ENCODE data around the gene HS1BP3.
A peak's percentile ranks its signal among the peaks of the same experiment; 100 is the strongest.

The HS1BP3 gene

DNA sequence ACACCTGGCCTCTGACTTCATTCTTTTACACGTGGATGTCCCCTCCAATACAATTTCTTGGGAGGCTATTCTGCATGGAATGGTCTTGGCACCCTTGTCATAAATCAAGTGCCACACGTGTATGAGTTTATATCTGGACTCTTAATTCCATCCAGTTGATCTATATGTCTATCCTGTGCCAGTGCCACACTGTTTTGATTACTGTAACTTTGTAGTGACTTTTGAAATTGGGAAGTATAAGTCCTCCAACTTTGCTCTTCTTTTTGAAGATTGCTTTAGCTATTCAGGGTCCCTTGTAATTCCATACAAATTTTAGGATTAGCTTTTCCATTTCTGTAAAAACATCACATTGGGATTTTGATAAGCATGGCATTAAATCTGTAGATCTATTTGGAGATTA lies 43.5 kb downstream of the HS1BP3 start:
- DNase-seq: no peak
- Mint-ChIP-seq H3K27ac (no peak overlapping the region), H3K27me3 (no peaks in the 10 kb centered on the region), H3K4me1 (ENCODE audit: low read depth) (no peaks in the 10 kb centered on the region), H3K4me3 (no peak overlapping the region), H3K9me3 (peaks cover 3% of the 10 kb centered on the region), H3K36me3 (ENCODE audit: low read depth) (peaks cover 4% of the 10 kb centered on the region)

DNA sequence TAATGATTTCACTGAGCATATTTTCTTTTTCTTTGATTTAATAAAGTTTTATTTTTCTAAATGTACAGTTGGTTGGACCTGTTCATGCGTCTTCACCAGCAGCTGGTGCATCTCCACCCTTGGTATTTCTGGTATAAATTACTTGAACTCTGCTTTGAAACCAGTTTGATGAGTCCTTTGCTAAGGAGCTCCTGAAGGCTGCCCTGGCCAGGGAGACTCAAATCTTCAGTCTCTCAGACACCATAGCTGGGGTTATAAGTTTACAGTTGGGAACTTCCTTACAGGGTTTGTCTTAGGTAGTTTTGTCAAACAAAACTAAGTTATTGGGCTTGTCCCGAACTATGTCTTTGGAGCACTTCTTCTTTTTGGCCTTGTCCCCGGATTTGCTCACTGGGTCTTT lies 44.7 kb downstream of the HS1BP3 start:
- Mint-ChIP-seq H3K27me3 (no peaks in the 10 kb centered on the region), H3K9me3 (peaks cover 3% of the 10 kb centered on the region), H3K4me3 (no peak overlapping the region), H3K36me3 (ENCODE audit: low read depth) (peaks cover 4% of the 10 kb centered on the region), H3K27ac (no peak overlapping the region), H3K4me1 (ENCODE audit: low read depth) (no peaks in the 10 kb centered on the region)
- no peak for DNase-seq

DNA sequence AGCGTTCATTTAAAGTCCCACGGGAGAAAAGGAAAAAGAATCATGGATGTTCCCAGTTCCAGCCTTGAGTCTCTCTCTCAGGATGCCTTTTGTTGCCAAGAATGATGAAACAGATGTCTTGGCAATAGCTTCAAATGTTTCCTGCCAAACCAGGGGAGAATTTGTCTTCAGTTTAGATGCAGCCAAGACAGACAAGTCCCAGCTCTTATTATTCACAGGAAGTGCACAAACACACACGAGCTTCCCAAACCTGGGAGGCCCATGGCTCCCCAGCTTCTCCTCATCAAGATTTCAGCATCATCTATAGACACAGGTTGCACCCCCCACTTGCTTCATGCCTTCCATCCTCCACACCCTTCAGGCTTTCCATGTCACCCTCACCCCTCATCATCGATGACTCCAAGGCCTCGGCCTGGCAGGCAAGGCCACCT lies 45.9 kb downstream of the HS1BP3 start:
- H3K36me3 Mint-ChIP-seq (ENCODE audit: low read depth): peaks cover 4% of the 10 kb centered on the region
- H3K4me3 Mint-ChIP-seq: no peak overlapping the region
- H3K4me1 Mint-ChIP-seq (ENCODE audit: low read depth): no peaks in the 10 kb centered on the region
- H3K27me3 Mint-ChIP-seq: no peaks in the 10 kb centered on the region
- no peak overlapping the region for H3K27ac Mint-ChIP-seq
- peaks cover 3% of the 10 kb centered on the region for H3K9me3 Mint-ChIP-seq
- no peak for DNase-seq

DNA sequence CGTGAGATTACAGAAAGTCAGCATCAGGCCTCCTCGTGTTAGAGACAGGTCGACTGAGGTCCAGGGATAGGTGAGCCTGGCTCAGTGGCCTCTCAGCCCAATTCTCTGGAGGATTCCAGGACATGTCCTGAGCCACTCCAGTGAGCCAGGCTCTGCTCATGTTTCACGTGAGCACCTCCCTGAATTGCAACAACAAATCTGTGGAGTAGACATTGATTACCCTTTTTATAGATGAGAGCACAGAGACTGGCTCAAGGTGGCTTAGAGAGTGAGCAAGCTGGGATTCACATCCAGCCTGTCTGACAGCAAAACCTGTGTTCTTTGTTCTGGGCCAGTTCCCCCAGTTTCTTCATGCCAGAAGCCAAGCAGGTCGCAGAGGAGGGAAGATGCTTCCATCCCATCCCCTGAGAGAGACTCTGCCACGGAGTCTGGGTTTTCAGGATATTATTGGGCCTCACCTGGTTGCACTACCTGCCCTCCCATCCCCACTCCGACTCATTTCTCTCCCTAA lies 46.4 kb downstream of the HS1BP3 start:
- H3K27me3 Mint-ChIP-seq: no peaks in the 10 kb centered on the region
- H3K9me3 Mint-ChIP-seq: peaks cover 3% of the 10 kb centered on the region
- no peak overlapping the region for H3K27ac Mint-ChIP-seq
- H3K36me3 Mint-ChIP-seq (ENCODE audit: low read depth): peaks cover 4% of the 10 kb centered on the region
- no peak overlapping the region for H3K4me3 Mint-ChIP-seq
- no peaks in the 10 kb centered on the region for H3K4me1 Mint-ChIP-seq (ENCODE audit: low read depth)
- no peak for DNase-seq

DNA sequence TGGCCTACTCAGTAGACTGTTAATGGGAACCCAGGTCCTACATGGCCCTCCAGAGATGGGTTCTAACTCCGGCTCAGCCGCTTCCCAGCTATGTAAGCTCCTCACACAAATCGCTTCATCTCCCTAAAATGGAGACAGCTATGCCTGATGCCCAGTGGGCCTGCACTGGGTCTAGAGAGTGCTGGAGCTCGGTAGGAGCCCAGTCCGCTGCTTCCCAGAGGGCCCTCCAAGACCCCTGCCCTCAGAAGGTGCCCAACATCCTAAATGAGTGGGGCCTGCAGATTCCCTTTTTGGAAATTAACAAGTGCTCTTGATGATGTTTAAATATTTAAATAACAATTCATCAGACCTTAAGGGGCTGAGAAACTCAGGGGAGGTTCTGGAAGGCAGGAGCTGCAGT lies 47.1 kb downstream of the HS1BP3 start:
- Mint-ChIP-seq H3K27ac (no peak overlapping the region), H3K4me1 (ENCODE audit: low read depth) (no peaks in the 10 kb centered on the region)
- DNase-seq: no peak

DNA sequence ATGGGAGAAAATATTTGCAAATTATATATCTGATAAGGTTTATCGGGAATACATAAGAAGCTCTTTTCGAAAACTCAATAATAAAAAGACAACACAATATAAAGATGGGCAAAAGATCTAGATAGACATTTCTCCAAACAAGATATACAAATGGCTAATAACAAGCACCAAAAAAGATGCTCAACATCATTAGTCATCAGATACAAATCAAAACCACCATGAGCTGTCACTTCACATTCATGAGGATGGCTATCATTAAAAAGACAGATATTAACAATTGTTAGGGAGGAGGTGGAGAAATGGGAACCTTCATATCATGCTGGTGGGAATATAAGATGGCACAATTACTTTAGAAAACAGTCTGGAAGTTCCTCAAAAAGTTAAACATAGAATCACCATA lies 48.1 kb downstream of the HS1BP3 start:
- no peak for DNase-seq
- no peaks in the 10 kb centered on the region for H3K27me3 Mint-ChIP-seq
- H3K4me1 Mint-ChIP-seq (ENCODE audit: low read depth): no peaks in the 10 kb centered on the region
- no peak overlapping the region for H3K4me3 Mint-ChIP-seq
- H3K27ac Mint-ChIP-seq: no peak overlapping the region
- H3K9me3 Mint-ChIP-seq: no peaks in the 10 kb centered on the region
- peaks cover 2% of the 10 kb centered on the region for H3K36me3 Mint-ChIP-seq (ENCODE audit: low read depth)

More for the DNA sequence above, 47.1 kb downstream of the HS1BP3 start:
- Mint-ChIP-seq H3K4me3 (no peak overlapping the region), H3K9me3 (peaks cover 3% of the 10 kb centered on the region), H3K27me3 (no peaks in the 10 kb centered on the region), H3K36me3 (ENCODE audit: low read depth) (peaks cover 4% of the 10 kb centered on the region)

DNA sequence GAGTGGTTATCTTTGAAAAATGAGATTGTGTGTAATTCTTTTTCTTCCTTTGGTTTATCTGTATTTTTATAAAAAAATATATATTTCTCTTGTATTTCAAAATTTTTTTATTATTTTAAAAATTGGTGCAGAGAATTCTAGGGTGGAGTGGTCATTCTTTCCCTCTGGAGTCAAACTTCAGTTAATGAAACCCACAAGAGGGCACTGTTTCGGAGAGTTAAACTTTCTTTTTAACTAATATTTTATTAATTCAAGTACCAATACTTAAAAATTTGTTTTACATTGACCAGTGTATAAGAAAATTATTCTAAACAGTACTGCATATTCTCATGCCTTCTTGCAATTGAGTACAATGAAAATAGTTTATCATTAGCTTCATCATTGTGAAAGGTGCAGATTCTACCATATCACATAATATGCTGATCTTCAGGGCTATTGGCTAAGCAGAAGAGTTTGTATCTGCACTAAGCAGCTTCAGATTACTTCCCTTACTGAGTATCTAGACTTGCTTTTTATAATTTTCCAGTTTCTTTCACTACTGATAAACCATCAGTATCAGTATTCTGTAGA lies 50.1 kb downstream of the HS1BP3 start:
- no peaks in the 10 kb centered on the region for H3K36me3 Mint-ChIP-seq (ENCODE audit: low read depth)
- no peak overlapping the region for H3K27ac Mint-ChIP-seq
- H3K4me3 Mint-ChIP-seq: no peak overlapping the region
- no peaks in the 10 kb centered on the region for H3K27me3 Mint-ChIP-seq
- H3K4me1 Mint-ChIP-seq (ENCODE audit: low read depth): peaks cover 4% of the 10 kb centered on the region
- DNase-seq: no peak
- H3K9me3 Mint-ChIP-seq: no peaks in the 10 kb centered on the region

DNA sequence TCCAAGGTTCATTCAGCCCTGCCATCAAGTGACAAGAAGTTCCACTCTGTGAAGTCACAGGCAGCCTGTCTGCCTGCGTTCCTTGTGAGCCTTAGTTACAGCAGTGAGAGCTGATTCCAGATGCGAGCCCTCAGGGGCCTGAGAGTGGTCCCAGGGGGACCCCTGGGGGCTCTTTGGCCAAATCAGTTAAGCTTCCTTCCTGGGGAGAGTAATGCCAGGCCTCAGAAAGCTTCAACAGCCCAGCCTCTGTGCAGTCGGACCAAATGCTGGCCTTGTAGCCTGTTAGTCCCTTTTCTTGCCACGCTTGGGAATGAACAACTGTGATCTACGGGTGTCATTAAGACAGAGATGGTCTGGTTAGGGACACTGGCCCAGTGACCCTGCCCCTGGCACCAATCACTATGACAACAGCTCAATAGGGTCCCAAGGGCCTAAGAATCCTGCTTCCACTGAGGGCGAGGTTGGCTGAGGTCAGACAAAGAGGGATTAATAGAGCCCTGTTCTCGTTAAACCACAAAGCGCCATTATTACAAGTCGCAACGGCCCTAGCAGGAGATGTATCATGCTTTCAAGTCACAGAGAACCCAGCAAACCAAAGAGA lies 50.9 kb downstream of the HS1BP3 start:
- no peak for DNase-seq
- H3K9me3 Mint-ChIP-seq: no peaks in the 10 kb centered on the region
- no peaks in the 10 kb centered on the region for H3K36me3 Mint-ChIP-seq (ENCODE audit: low read depth)
- no peaks in the 10 kb centered on the region for H3K27me3 Mint-ChIP-seq
- H3K27ac Mint-ChIP-seq: no peak overlapping the region
- H3K4me3 Mint-ChIP-seq: no peak overlapping the region
- H3K4me1 Mint-ChIP-seq (ENCODE audit: low read depth): peaks cover 10% of the 10 kb centered on the region

DNA sequence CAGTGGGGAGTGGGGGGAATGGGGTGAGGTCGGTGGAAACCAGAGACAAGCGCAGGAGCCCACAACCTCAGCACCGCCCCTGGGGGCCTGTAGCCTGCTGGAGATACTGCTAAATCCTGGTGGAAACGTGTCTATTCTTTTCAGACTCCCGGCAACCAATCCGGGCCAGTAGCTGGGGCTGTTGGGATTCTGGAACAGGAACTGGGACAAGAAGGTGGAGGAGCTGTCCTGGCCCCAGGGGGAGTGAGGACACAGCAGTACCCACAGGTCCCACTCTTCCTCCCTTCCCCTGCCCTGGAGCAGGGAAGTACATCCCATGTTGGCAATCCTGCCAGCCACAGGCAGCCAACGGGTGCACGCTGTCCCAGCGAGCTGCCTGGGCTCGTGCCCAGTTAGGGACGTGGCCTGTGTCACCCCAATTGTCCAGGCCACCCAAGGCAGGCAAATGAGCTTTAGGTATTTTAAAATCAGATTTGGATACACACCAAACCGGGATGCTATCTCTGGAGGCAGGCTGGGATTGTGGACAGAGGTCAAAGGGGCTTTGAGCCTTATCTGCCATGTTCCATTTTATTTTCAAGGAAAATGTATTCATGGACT lies 51.8 kb downstream of the HS1BP3 start:
- Mint-ChIP-seq H3K27ac (no peak overlapping the region), H3K9me3 (no peaks in the 10 kb centered on the region), H3K4me1 (ENCODE audit: low read depth) (peaks cover 10% of the 10 kb centered on the region), H3K36me3 (ENCODE audit: low read depth) (no peaks in the 10 kb centered on the region), H3K27me3 (no peaks in the 10 kb centered on the region), H3K4me3 (no peak overlapping the region)
- no peak for DNase-seq

DNA sequence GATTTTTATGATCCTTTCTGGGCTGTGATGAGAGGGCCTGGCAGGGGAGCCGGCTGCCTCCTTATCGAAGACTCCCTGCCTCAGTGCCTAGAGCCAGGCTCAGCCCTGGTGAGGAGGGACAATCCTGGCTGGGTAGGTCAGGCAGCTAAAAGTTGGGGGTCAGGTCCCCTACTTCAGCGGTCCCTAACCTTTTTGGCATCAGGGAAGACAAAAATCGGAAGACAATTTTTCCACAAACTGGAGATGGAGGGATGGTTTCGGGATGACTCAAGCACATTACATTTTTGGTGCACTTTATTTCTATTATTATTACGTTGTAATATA lies 53.1 kb downstream of the HS1BP3 start:
- no peak overlapping the region for H3K4me3 Mint-ChIP-seq
- no peaks in the 10 kb centered on the region for H3K36me3 Mint-ChIP-seq (ENCODE audit: low read depth)
- no peak for DNase-seq
- peaks cover 10% of the 10 kb centered on the region for H3K4me1 Mint-ChIP-seq (ENCODE audit: low read depth)
- H3K27ac Mint-ChIP-seq: no peak overlapping the region
- H3K9me3 Mint-ChIP-seq: no peaks in the 10 kb centered on the region
- H3K27me3 Mint-ChIP-seq: no peaks in the 10 kb centered on the region

DNA sequence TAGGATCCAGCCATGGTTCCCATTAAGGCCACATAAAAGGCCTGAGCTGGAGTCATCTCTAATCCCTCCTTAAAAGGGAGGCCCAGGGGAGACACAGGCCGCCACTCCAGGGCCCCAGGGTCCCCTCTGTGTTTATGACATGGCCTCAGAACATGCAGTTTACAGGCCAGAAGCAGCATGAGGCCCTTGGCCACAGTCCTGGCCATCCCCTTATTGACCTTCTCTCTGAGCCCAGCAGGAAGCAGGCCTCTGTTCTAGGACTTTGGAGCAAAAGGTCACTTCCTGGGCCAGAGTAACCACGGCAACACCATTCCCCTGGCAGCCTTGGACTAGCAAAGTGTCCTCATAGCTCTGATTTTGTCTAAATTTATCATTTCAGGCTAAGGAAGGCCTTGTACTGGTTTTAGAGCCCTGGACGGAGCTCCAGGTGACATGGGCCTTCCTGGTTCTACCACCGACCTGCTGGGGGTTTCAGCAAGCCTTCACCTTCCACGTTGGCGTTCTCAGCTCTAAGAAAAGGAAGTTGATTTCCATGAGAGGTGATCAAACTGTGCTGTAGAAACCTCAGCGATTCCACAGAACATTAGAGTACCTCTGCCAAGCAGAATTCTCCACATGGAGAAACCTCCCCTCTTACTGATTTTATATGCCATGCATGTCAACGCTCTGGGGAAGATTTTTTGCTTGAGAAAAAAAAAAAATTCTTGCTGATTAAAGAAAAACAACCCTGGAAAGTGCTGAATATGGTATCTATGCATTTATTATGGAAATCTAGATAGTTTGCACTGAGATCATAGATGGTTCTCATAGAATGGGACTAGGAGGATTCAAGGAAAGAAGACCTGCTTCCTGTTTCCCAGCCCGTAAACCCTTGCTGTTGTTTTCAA lies 53.7 kb downstream of the HS1BP3 start:
- DNase-seq: no peak
- H3K4me3 Mint-ChIP-seq: no peak overlapping the region
- H3K4me1 Mint-ChIP-seq (ENCODE audit: low read depth): peaks cover 10% of the 10 kb centered on the region
- H3K9me3 Mint-ChIP-seq: no peaks in the 10 kb centered on the region
- H3K27me3 Mint-ChIP-seq: no peaks in the 10 kb centered on the region
- H3K36me3 Mint-ChIP-seq (ENCODE audit: low read depth): no peaks in the 10 kb centered on the region
- H3K27ac Mint-ChIP-seq: no peak overlapping the region

DNA sequence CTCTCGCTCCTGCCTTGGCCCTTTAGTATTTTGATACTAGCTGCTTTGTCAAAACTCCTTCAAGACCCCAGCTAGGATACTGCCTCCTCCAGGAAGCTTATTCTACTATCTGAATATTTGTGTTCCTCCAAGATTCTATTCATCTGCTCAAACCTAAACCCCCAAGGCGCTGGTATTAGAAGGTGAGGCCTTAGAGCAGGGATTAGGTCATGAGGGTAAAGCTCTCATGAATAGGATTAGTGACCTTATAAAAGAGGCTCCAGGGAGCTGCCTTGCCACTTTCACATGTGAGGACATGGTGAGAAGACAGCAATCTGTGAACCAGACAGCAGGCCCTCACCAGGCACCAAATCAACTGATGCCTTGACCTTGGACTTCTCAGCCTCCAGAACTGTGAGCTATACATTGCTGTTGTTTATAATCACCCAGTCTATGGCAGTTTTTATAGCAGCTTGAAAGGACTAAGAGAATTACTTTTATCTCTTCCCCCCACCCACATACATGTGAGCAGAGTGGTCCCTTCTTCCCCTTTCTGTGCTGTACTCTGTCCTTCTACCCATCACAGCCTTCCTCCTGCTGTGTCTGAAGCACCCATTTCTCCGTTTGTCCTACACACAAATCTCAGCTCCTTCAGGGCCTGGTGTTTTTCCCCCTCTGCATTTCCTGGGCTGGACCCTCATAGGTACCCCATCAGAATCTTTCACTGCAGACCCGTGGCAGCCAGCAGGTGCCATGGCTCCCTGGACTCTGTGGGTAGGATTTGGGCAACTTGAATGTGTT lies 54.5 kb downstream of the HS1BP3 start:
- no peaks in the 10 kb centered on the region for H3K27me3 Mint-ChIP-seq
- H3K4me1 Mint-ChIP-seq (ENCODE audit: low read depth): peaks cover 10% of the 10 kb centered on the region
- no peak overlapping the region for H3K4me3 Mint-ChIP-seq
- peak overlapping the region; percentile 19 for H3K27ac Mint-ChIP-seq
- no peaks in the 10 kb centered on the region for H3K36me3 Mint-ChIP-seq (ENCODE audit: low read depth)
- DNase-seq: no peak
- no peaks in the 10 kb centered on the region for H3K9me3 Mint-ChIP-seq

DNA sequence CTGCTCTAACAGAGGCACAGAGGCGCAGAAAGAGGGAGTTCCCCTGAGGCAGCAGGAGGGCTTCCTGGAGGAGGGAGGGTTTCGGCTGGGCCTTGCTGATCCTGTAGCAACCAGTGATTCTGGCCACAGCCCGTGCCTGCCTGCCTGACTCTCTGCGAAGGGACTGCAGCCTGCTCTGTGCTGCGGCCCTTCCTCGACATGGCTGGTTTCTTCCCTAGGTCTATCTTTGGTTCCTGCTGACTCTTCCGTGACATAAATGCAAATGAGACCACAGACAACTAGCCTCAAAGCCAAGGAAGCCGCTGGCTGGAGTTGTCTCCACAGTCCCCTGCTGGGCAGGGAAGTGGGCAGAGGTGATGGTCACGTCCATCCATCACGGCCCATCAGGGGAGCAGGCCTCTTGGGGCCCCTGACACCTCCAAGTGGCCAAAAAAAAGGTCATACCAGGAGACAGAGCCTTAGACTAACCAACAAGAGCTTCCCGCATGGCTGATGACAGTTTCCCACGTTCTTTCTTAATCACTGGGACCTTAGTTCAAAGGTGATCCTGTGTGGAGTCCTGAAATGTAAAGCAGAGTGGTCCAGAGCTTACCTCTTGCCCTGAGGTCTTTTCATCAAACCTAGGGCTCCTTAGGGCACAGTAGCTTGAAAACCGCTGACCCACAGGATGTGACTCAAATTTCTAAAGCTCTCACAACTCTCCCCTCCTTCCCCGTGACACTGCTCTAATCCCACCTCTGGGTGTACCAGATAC lies 55.3 kb downstream of the HS1BP3 start:
- Mint-ChIP-seq H3K27ac (peak overlapping the region; percentile 83), H3K4me1 (ENCODE audit: low read depth) (peaks cover 10% of the 10 kb centered on the region), H3K4me3 (no peak overlapping the region), H3K36me3 (ENCODE audit: low read depth) (no peaks in the 10 kb centered on the region), H3K27me3 (no peaks in the 10 kb centered on the region), H3K9me3 (no peaks in the 10 kb centered on the region)
- DNase-seq: no peak

DNA sequence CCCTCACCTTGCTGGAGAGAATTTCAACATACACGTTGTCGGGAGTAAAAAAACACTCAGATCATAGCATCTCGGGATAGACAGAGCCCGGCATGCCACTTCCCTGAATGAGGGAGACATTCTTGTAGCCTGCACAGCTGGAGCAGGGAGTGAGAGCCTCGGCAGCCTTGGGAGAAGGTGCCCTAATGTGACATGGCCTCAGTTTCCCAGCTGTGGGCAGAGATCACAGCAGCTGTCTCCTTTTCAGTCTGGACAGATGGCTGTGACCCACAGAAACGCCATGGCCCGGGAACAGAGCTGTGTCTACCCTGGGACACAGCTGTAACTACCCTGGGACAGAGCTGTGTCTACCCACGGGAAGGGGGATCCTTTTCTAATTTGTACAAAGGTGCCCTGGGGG lies 55.9 kb downstream of the HS1BP3 start:
- no peak overlapping the region for H3K4me3 Mint-ChIP-seq

More for the DNA sequence above, 55.9 kb downstream of the HS1BP3 start:
- peaks cover 10% of the 10 kb centered on the region for H3K4me1 Mint-ChIP-seq (ENCODE audit: low read depth)
- no peaks in the 10 kb centered on the region for H3K36me3 Mint-ChIP-seq (ENCODE audit: low read depth)
- H3K27ac Mint-ChIP-seq: no peak overlapping the region
- no peak for DNase-seq
- no peaks in the 10 kb centered on the region for H3K9me3 Mint-ChIP-seq
- no peaks in the 10 kb centered on the region for H3K27me3 Mint-ChIP-seq
